VCaP (cell line): ENCODE results near the gene KIAA1671.

Experiments
- H3K27ac ChIP-seq: fragments of 450-650 bp; 2 replicates; pipeline ENCODE4 v1.5.1; 2017
- TF ChIP-seq, protein P1 (sequence below): fragments of 450-650 bp; conservative IDR thresholded peaks from 2 replicates; pipeline ENCODE4 v1.5.1; 2017; ENCODE audit warnings: mild to moderate bottlenecking, moderate library complexity

The KIAA1671 gene

DNA sequence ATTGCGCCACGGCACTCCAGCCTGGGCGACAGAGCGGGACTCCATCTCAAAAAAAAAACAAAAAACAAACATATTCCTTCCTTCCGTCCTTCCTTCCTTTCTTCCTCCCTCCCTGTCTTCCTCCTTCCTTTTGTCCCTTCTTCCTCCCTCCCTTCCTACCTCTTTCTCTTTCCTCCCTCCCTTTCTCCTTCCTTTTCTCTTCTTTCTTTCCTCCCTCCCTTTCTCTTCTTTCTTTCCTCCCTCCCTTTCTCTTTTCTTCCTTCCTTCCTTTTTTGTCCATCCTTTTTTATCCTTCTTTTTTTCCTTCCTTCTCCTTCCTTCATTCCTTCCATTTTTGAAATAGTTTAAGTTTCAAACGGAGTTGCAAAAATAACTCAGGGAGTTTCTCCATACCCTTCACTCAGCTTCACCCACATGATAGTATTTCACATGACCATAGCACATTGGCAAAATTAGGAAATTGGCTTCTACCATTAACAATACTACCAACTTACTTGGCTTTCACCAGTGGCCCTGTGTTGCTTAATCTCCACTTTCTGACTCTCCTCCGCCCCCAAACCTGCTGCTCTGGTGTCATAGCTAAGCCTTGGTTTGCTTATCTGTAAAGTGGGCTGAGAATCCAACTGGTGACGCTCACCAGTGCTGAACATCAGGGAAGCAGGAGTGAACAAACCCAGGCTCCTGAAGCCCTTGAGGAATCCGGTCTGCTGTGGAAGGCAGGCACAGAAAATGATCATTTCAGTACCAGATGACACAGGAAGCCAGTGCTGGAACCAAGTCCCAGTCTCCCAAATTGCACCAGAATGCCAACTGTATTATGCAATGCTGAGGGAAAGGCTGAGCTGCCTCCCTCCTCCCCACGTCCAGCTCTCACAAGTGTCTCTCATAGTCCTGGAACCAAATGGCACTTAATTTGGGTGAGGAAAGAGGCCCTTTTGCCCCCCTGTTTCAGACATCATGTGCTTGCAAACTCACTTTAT, 229.9 kb downstream of the KIAA1671 start:
- H3K27ac ChIP-seq, result no peak overlapping the region
- TF ChIP-seq, protein P1, sequence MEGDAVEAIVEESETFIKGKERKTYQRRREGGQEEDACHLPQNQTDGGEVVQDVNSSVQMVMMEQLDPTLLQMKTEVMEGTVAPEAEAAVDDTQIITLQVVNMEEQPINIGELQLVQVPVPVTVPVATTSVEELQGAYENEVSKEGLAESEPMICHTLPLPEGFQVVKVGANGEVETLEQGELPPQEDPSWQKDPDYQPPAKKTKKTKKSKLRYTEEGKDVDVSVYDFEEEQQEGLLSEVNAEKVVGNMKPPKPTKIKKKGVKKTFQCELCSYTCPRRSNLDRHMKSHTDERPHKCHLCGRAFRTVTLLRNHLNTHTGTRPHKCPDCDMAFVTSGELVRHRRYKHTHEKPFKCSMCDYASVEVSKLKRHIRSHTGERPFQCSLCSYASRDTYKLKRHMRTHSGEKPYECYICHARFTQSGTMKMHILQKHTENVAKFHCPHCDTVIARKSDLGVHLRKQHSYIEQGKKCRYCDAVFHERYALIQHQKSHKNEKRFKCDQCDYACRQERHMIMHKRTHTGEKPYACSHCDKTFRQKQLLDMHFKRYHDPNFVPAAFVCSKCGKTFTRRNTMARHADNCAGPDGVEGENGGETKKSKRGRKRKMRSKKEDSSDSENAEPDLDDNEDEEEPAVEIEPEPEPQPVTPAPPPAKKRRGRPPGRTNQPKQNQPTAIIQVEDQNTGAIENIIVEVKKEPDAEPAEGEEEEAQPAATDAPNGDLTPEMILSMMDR, result no peak

DNA sequence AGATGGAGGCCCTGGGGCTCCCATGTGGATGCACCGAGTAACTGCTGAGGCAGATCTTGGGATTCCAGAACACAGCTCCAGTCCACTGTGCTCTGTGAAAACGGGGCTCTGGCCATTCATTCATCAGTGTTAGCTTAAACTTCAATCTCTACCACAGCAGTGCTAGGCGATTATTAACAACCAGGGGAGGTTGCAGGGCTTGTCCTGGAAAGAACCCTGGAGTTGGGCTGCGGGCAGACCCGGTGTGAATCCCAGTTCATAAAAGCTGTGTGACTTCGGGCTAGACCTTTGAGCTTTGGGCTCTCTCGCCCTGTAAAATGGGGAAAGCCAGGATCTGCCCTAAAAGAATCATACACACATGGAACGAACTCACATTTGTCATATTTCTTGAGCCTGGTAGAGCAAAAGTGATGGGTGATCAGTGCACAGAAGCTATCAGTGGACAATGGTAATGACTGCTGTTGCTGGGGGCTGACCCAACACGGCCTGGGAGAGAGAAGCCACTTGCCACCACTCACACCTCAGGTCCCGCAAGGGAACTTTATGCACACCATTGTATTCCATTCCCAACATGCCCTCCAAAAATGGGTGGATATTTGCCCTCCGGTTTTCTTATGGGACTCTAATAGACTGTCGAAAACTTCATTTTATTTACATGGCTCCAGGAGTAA, 231.6 kb downstream of the KIAA1671 start:
- no peak overlapping the region for H3K27ac ChIP-seq
- TF ChIP-seq, protein P1, result no peak

- no peak overlapping the region for H3K27ac ChIP-seq
- TF ChIP-seq, protein P1, result no peak
These were observed 233.6 kb downstream of the KIAA1671 start for GRCh38 chr22:25186140-25186539.

- TF ChIP-seq, protein P1, result no peak
- H3K27ac ChIP-seq, result no peak overlapping the region
These were observed 235.0 kb downstream of the KIAA1671 start for GRCh38 chr22:25187469-25187868.

DNA sequence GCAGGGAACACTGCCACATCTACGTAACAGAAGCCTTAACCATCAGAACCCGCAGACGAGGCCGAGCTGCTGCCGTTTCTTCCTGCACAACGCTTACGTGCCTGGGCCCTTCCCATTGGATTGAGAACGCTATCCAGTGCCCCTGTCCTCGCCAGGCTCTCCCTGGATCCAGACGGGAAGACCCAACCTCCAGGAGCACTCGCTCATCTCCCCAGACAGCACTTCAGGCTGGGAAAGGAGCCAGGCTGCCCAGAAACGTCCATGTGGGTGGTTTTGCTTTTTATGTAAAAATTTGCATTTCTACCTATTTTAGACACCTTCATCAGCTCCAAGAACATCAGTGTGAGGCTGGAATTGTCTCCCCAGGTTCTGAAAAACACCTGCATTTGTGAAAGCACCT, 239.9 kb downstream of the KIAA1671 start:
- TF ChIP-seq, protein P1, result no peak
- H3K27ac ChIP-seq, result no peak overlapping the region

GRCh38 chr22:25193130-25193529, 240.6 kb downstream of the KIAA1671 start:
- TF ChIP-seq, protein P1, result no peak
- H3K27ac ChIP-seq, result no peak overlapping the region

DNA sequence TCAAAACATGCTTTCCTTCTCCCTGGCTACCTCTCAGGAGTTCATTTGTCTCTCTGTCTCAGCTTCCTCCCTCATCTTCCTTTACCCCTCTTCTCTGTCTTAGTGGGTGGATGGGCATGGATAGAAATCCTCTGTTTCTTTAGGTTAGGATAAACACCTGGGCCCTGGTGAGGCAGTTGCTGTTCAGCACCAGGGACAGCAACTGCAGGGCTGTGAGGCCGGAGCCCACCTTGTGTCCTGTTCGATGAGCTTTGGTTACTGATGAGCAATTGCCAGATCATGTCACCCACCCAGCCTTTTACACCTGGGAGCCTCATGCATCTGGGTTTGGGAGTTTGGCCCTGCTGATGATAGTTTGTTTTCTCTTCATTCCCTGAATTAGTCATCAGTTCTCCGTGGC, 241.0 kb downstream of the KIAA1671 start:
- TF ChIP-seq, protein P1, result no peak
- no peak overlapping the region for H3K27ac ChIP-seq
